ENCODE results near the gene MAP7D3. TPM values are rescaled to one million over a fixed set of nuclear protein-coding genes. Genes with fewer than 3 reads are reported as not detected.
"Not testable (repeated sequence)": the region's sequence is repeated elsewhere in the genome, so short reads cannot be mapped to it uniquely, and the experiment has no call there.

MAP7D3 gene
- total and polyA plus RNA-seq, 2 of the 8 experiments (the other 6 are each of a cell fraction or from before 2014, with no cell fraction given): 4.8 to 19.6 TPM

DNA sequence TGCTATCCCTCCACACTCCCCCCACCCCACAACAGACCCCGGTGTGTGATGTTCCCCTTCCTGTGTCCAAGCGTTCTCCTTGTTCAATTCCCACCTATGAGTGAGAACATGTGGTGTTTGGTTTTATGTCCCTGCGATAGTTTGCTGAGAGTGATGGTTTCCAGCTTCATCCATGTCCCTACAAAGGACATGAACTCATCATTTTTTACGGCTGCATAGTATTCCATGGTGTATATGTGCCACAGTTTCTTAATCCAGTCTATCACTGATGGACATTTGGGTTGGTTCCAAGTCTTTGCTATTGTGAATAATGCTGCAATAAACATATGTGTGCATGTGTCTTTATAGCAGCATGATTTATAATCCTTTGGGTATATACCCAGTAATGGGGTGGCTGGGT, 49.5 kb upstream of the MAP7D3 start, which contains the start of gene ADGRG4:
Gene ADGRG4, plus strand, starts transcription at position 243 of the 400 bp plus-strand sequence. CDS start 7,815 bp downstream, outside the sequence.
- H3K79me2 ChIP-seq (ENCODE audit: control insufficient read depth in 1 of 2, insufficient read depth in 2 of 2, low read length in 2 of 2); H2BK120ac ChIP-seq (replicated peaks; ENCODE audit: low read depth, low read length); CTCF ChIA-PET (ENCODE audit: partially characterized antibody); H4K91ac ChIP-seq (replicated peaks; ENCODE audit: insufficient read length, low read length); H2BK20ac ChIP-seq (ENCODE audit: low read length); H3K23me2 ChIP-seq (ENCODE audit: low read depth, low read length); FAIRE-seq; POLR2A ChIA-PET (ENCODE audit: partially characterized antibody); H4K5ac ChIP-seq (ENCODE audit: insufficient read length, low read depth, low read length); H3K9ac ChIP-seq (replicated peaks in 1 of 4; ENCODE audit: extremely low read depth in 1 of 4, low read depth in 3 of 4, low read length in 3 of 4); H2BK12ac ChIP-seq (ENCODE audit: low read depth, low read length); H3K36me3 ChIP-seq (ENCODE audit: control insufficient read depth in 2 of 4, insufficient read depth in 4 of 4, low read length in 3 of 4); H2BK15ac ChIP-seq (ENCODE audit: low read length); H3K9me3 ChIP-seq (ENCODE audit: insufficient read depth in 2 of 2, low read depth in 1 of 2, low read length in 1 of 2); H3K4me3 ChIP-seq (ENCODE audit: extremely low read depth in 1 of 4, insufficient read depth in 2 of 4, low read depth in 3 of 4, low read length in 4 of 4); H3K14ac ChIP-seq (ENCODE audit: insufficient read length); H2AFZ ChIP-seq (ENCODE audit: low read length); H3K79me1 ChIP-seq (ENCODE audit: low read depth, low read length); H2AK5ac ChIP-seq (ENCODE audit: low read depth, low read length); H3K4ac ChIP-seq (replicated peaks; ENCODE audit: insufficient read length, low read depth, low read length); H3K56ac ChIP-seq (replicated peaks; ENCODE audit: insufficient read length, low read depth, low read length); H3K4me1 ChIP-seq (replicated peaks in 1 of 4; ENCODE audit: control insufficient read depth in 3 of 4, insufficient read depth in 4 of 4, low read length in 3 of 4); H3K18ac ChIP-seq (ENCODE audit: extremely low read depth, low read length); H3K23ac ChIP-seq (ENCODE audit: insufficient read length); H3K4me2 ChIP-seq (ENCODE audit: insufficient read depth in 1 of 2, low read depth in 2 of 2, low read length in 2 of 2); DNase-seq (ENCODE audit: low read depth in 1 of 2, low spot score in 2 of 2); H4K20me1 ChIP-seq (replicated peaks in 1 of 2; ENCODE audit: control insufficient read depth in 1 of 2, insufficient read depth in 2 of 2, low read length in 2 of 2); H3K27me3 ChIP-seq (replicated peaks in 1 of 4; ENCODE audit: control insufficient read depth in 3 of 4, extremely low read depth in 1 of 4, insufficient read depth in 3 of 4, low read length in 3 of 4); H2BK5ac ChIP-seq (ENCODE audit: low read depth, low read length); H4K8ac ChIP-seq (ENCODE audit: extremely low read depth, insufficient read depth, low read length); H3K27ac ChIP-seq (ENCODE audit: low read depth, low read length): not testable (repeated sequence)
- 93% methylated on average over 4 of the region's 4 CpGs; no CpG with 5 or more reads in 1 of the 2 experiments for WGBS, 2 experiments (ENCODE audit: extremely low coverage in 1 of 2, insufficient coverage in 1 of 2, insufficient read length in 1 of 2, insufficient replicate concordance in 2 of 2, low coverage in 1 of 2, low lambda C conversion rate in 2 of 2, missing lambda C conversion rate in 1 of 2)
